Trophoblast cell (in vitro differentiated cells and primary cell): ENCODE results near the gene PHLDA3.

ENCODE experiments used
- DNase-seq, 2 donors: peaks; one replicate each; pipeline ENCODE4 v3.0.0-alpha.2; 2016
- H2AFZ ChIP-seq: 2 replicates; pipeline ENCODE4 v1.6.1; 2013; ENCODE audit warnings: low read length, moderate library complexity, mild to moderate bottlenecking; ENCODE audit not compliant: insufficient read depth, poor library complexity
- H2AK5ac ChIP-seq: 2 replicates; pipeline ENCODE4 v1.6.1; 2013; ENCODE audit warnings: mild to moderate bottlenecking, low read length
- H2BK120ac ChIP-seq: 2 replicates; pipeline ENCODE4 v1.6.1; 2013; ENCODE audit warnings: low read length, mild to moderate bottlenecking, moderate library complexity; ENCODE audit not compliant: insufficient read depth, poor library complexity
- H2BK12ac ChIP-seq: 2 replicates; pipeline ENCODE4 v1.6.1; 2013; ENCODE audit warnings: mild to moderate bottlenecking, low read length, moderate library complexity
- H2BK5ac ChIP-seq: 2 replicates; pipeline ENCODE4 v1.6.1; 2013; ENCODE audit warnings: low read length, low read depth, moderate library complexity, mild to moderate bottlenecking; ENCODE audit not compliant: poor library complexity
- H3K14ac ChIP-seq: 2 replicates; pipeline ENCODE4 v1.6.1; 2013; ENCODE audit warnings: mild to moderate bottlenecking, low read length
- H3K18ac ChIP-seq: 2 replicates; pipeline ENCODE4 v1.6.1; 2013; ENCODE audit warnings: mild to moderate bottlenecking, low read length
- H3K23ac ChIP-seq: 2 replicates; pipeline ENCODE4 v1.6.1; 2013; ENCODE audit warnings: low read length
- H3K27ac ChIP-seq: 2 replicates; pipeline ENCODE4 v1.5.1; 2013; ENCODE audit warnings: low read depth, mild to moderate bottlenecking, inconsistent platforms, low read length, moderate library complexity
- H3K27me3 ChIP-seq: 2 replicates; pipeline ENCODE4 v1.6.1; 2013; ENCODE audit warnings: inconsistent platforms, mild to moderate bottlenecking, low read length, moderate library complexity; ENCODE audit not compliant: insufficient read depth
- H3K36me3 ChIP-seq, 2 experiments: 1 replicate in 1 of 2; 2 replicates in 1 of 2; pipeline ENCODE4 v1.6.1; 2013; ENCODE audit warnings: low read length in 2 of 2, mild to moderate bottlenecking in 2 of 2, moderate library complexity in 1 of 2; ENCODE audit not compliant: insufficient read depth in 2 of 2, control insufficient read depth in 1 of 2
- H3K4ac ChIP-seq: 2 replicates; pipeline ENCODE4 v1.6.1; 2013; ENCODE audit warnings: low read depth, mild to moderate bottlenecking, low read length, moderate library complexity
- H3K4me1 ChIP-seq, 2 experiments: 1 replicate in 1 of 2; 2 replicates in 1 of 2; pipeline ENCODE4 v1.6.1; 2013; ENCODE audit warnings: low read length in 2 of 2, mild to moderate bottlenecking in 2 of 2, moderate library complexity in 1 of 2; ENCODE audit not compliant: insufficient read depth in 2 of 2, control insufficient read depth in 1 of 2
- H3K4me2 ChIP-seq: 2 replicates; pipeline ENCODE4 v1.6.1; 2013; ENCODE audit warnings: inconsistent platforms, mild to moderate bottlenecking, low read length, moderate library complexity
- H3K4me3 ChIP-seq: 2 replicates; pipeline ENCODE4 v1.5.1; 2013; ENCODE audit warnings: mild to moderate bottlenecking, low read depth, low read length, inconsistent platforms
- H3K79me1 ChIP-seq: one replicate; pipeline ENCODE4 v1.6.1; 2013; ENCODE audit warnings: low read length
- H3K79me2 ChIP-seq: 2 replicates; pipeline ENCODE4 v1.6.1; 2013; ENCODE audit warnings: low read length, mild to moderate bottlenecking; ENCODE audit not compliant: control insufficient read depth, insufficient read depth, poor library complexity
- H3K9ac ChIP-seq: 2 replicates; pipeline ENCODE4 v1.6.1; 2013; ENCODE audit warnings: mild to moderate bottlenecking, low read length
- H3K9me3 ChIP-seq: 2 replicates; pipeline ENCODE4 v1.6.1; 2013; ENCODE audit warnings: low read depth, mild to moderate bottlenecking, control low read depth, inconsistent platforms, low read length; ENCODE audit not compliant: insufficient read depth
- H4K12ac ChIP-seq: 2 replicates; pipeline ENCODE4 v1.6.1; 2013; ENCODE audit warnings: low read depth, mild to moderate bottlenecking, low read length, moderate library complexity
- H4K8ac ChIP-seq: 2 replicates; pipeline ENCODE4 v1.6.1; 2013; ENCODE audit warnings: low read depth, mild to moderate bottlenecking, low read length, moderate library complexity
- H4K91ac ChIP-seq: one replicate; pipeline ENCODE4 v1.6.1; 2013; ENCODE audit warnings: low read depth, mild to moderate bottlenecking, low read length, moderate library complexity
- WGBS: extraction: QIAGEN DNeasy Blood & Tissue Kit; methylation state at CpG from one replicate; pipeline ENCODE4 v1.1.7; 2013; ENCODE audit warnings: missing lambda C conversion rate; ENCODE audit not compliant: insufficient read length, insufficient coverage; ENCODE audit errors: extremely low coverage; 5-methylcytosine and 5-hydroxymethylcytosine counted together

PHLDA3 gene

GRCh38 chr1:201499795-201500669, 31.0 kb upstream of the PHLDA3 start:
- H3K9ac ChIP-seq: no peak overlapping the region
- H3K4me3 ChIP-seq: no peak overlapping the region
- H3K9me3 ChIP-seq: peaks cover 2% of the 10 kb centered on the region
- H3K18ac ChIP-seq: peak overlapping the region; percentile 21
- peak overlapping the region; percentile 59 for H4K8ac ChIP-seq
- H3K14ac ChIP-seq: peak overlapping the region; percentile 45
- H2AK5ac ChIP-seq: peak overlapping the region; percentile 21
- H2BK12ac ChIP-seq: peak overlapping the region; percentile 47
- H3K27me3 ChIP-seq: no peaks in the 10 kb centered on the region
- no peak overlapping the region for H3K23ac ChIP-seq
- peaks cover 36% of the 10 kb centered on the region for H3K79me2 ChIP-seq
- DNase-seq: no peak
- H2AFZ ChIP-seq: peak overlapping the region; percentile 6
- peak overlapping the region; percentile 35 for H3K4ac ChIP-seq
- peak overlapping the region; percentile 55 for H2BK120ac ChIP-seq
- peaks cover 29 to 40% of the 10 kb centered on the region in 2 experiments for H3K36me3 ChIP-seq
- H3K4me2 ChIP-seq: peak overlapping the region; percentile 0
- peak overlapping the region; percentile 11 for H3K27ac ChIP-seq
- H3K79me1 ChIP-seq: peaks cover 51% of the 10 kb centered on the region
- H3K4me1 ChIP-seq: peaks cover 43 to 47% of the 10 kb centered on the region in 2 experiments
- WGBS: no CpG with 5 or more reads among the region's 8 CpGs
- H4K91ac ChIP-seq: peak overlapping the region; percentile 88
- peak overlapping the region; percentile 39 for H2BK5ac ChIP-seq
- H4K12ac ChIP-seq: no peak overlapping the region

- Histone ChIP-seq H3K14ac (peak overlapping the region; percentile 26), H3K27me3 (no peaks in the 10 kb centered on the region), H3K27ac (no peak overlapping the region), H3K4me2 (no peak overlapping the region), H2AFZ (peak overlapping the region; percentile 26), H2BK12ac (peak overlapping the region; percentile 39), H3K4me1 (peaks cover 44 to 48% of the 10 kb centered on the region in 2 experiments), H3K79me2 (peaks cover 34% of the 10 kb centered on the region), H4K12ac (no peak overlapping the region), H2AK5ac (peak overlapping the region; percentile 27), H2BK5ac (no peak overlapping the region), H3K9me3 (peaks cover 2% of the 10 kb centered on the region), H3K4ac (peak overlapping the region; percentile 23), H3K9ac (no peak overlapping the region), H3K18ac (peak overlapping the region; percentile 41), H2BK120ac (peak overlapping the region; percentile 29), H3K4me3 (no peak overlapping the region), H3K23ac (no peak overlapping the region), H3K36me3 (peaks cover 37 to 47% of the 10 kb centered on the region in 2 experiments), H3K79me1 (peaks cover 51% of the 10 kb centered on the region), H4K91ac (peak overlapping the region; percentile 57), H4K8ac (no peak overlapping the region)
- WGBS: no CpG with 5 or more reads among the region's 3 CpGs
- DNase-seq: no peak
Observed at GRCh38 chr1:201499191-201499590, 30.2 kb upstream of the PHLDA3 start.

- no peak overlapping the region for H2BK120ac ChIP-seq
- H3K27ac ChIP-seq: no peak overlapping the region
- no peak overlapping the region for H2BK12ac ChIP-seq
- no peak overlapping the region for H2BK5ac ChIP-seq
- no peak overlapping the region for H3K4me3 ChIP-seq
- H4K12ac ChIP-seq: no peak overlapping the region
- peaks cover 49 to 53% of the 10 kb centered on the region in 2 experiments for H3K4me1 ChIP-seq
- no peak for DNase-seq
- H3K79me2 ChIP-seq: peaks cover 34% of the 10 kb centered on the region
- H3K9me3 ChIP-seq: peaks cover 3% of the 10 kb centered on the region
- peaks cover 51% of the 10 kb centered on the region for H3K79me1 ChIP-seq
- H3K4me2 ChIP-seq: no peak overlapping the region
- peak overlapping the region; percentile 57 for H4K91ac ChIP-seq
- H4K8ac ChIP-seq: no peak overlapping the region
- H2AFZ ChIP-seq: no peak overlapping the region
- no peak overlapping the region for H3K9ac ChIP-seq
- no peaks in the 10 kb centered on the region for H3K27me3 ChIP-seq
- WGBS: no CpG with 5 or more reads among the region's 8 CpGs
- H3K36me3 ChIP-seq: peaks cover 42 to 53% of the 10 kb centered on the region in 2 experiments
- H3K23ac ChIP-seq: no peak overlapping the region
- peak overlapping the region; percentile 9 for H3K14ac ChIP-seq
- H3K4ac ChIP-seq: peak overlapping the region; percentile 23
- no peak overlapping the region for H3K18ac ChIP-seq
- H2AK5ac ChIP-seq: no peak overlapping the region
Observed at GRCh38 chr1:201498621-201499020, 29.6 kb upstream of the PHLDA3 start.

GRCh38 chr1:201497935-201498509, 29.0 kb upstream of the PHLDA3 start:
- Histone ChIP-seq H3K4ac (peak overlapping the region; percentile 23), H2BK120ac (peak overlapping the region; percentile 29), H3K27ac (no peak overlapping the region), H3K4me2 (no peak overlapping the region), H3K23ac (no peak overlapping the region), H2BK12ac (peak overlapping the region; percentile 29), H3K9ac (no peak overlapping the region), H4K91ac (peak overlapping the region; percentile 29), H3K4me1 (peaks cover 50 to 56% of the 10 kb centered on the region in 2 experiments), H3K79me2 (peaks cover 34% of the 10 kb centered on the region), H2AFZ (no peak overlapping the region), H3K14ac (peak overlapping the region; percentile 9), H2AK5ac (peak overlapping the region; percentile 42), H3K9me3 (peaks cover 6% of the 10 kb centered on the region), H3K36me3 (peaks cover 46 to 58% of the 10 kb centered on the region in 2 experiments), H3K4me3 (no peak overlapping the region), H4K12ac (no peak overlapping the region), H4K8ac (no peak overlapping the region), H2BK5ac (no peak overlapping the region), H3K79me1 (peaks cover 50% of the 10 kb centered on the region), H3K27me3 (no peaks in the 10 kb centered on the region), H3K18ac (no peak overlapping the region)
- no peak for DNase-seq
- no CpG with 5 or more reads among the region's 16 CpGs for WGBS
